ENCODE results near the gene OR2AT4. TPM values are rescaled to one million over a fixed set of nuclear protein-coding genes. Genes with fewer than 3 reads are reported as not detected.

OR2AT4 gene
- total RNA-seq, 4 donors from 2014 or later: 0.06 TPM; not detected in 3

DNA sequence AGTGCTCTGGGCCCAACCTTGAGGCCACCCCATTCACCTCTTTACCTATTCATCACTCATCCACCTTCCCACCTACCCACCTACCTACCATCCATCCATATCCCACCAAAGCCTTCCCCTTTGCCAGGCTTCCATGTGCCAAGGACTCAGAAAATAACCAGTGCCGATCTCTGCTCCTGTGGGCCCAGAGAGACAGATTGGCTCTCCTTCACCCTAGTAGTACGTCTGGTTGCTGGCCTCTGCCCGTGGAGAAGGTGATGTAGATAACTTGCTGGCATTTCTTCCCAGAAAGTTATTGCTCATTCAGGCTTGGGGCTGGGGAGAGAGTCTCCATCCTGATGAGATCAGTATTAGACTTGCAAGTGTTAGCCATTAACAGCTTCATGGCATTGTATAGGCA is 62.8 kb downstream of the OR2AT4 start:
- WGBS: 89% methylated on average over 3 of the region's 3 CpGs
- Histone ChIP-seq H3K4me1 (no peaks in the 10 kb centered on the region), H3K9me3 (no peaks in the 10 kb centered on the region), H3K27ac (replicated peaks in 1 of 4) (no peak overlapping the region), H3K36me3 (no peaks in the 10 kb centered on the region), H3K4me3 (no peak overlapping the region), H3K27me3 (no peaks in the 10 kb centered on the region)
- peak; percentile 81 for DNase-seq (ENCODE audit: extremely low spot score)
- intact Hi-C loops (cut with DNase I): loop anchor here (5.0 kb wide), 1 partner anchor 107 kb away; no protein-coding TSS in a partner anchor
- TF ChIP-seq EP300 (IDR thresholded peaks at IDR 0.05): no peak
- TF ChIP-seq POLR2A (IDR thresholded peaks at IDR 0.05; ENCODE audit: low read depth): no peak

DNA sequence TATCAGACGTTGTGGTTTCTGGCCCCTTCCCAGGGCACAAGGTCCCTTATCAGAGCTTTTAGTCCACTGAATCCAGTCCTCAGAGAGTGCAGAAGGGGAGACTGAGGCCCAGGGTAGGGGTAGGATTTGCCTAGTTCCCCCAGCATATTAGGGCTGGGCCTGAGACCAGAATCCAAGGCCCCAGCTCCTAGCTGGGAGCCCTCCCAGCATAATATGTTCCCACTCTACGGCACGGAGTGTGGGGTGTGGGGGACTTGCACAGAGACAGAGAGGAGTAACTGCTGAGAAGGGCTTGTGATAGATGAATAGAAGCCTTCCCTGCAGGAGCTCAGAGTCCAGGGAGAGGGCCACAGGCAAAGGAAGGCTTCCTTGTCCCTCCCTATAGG is 64.1 kb downstream of the OR2AT4 start:
- TF ChIP-seq POLR2AphosphoS5 (IDR thresholded peaks at IDR 0.05): no peak
- no peak for TF ChIP-seq POLR2A (IDR thresholded peaks at IDR 0.05; ENCODE audit: low read depth)
- TF ChIP-seq CTCF (IDR thresholded peaks at IDR 0.05): no peak
- TF ChIP-seq EP300 (IDR thresholded peaks at IDR 0.05): no peak
- Histone ChIP-seq H3K4me3 (no peak overlapping the region), H3K27me3 (no peaks in the 10 kb centered on the region), H3K36me3 (no peaks in the 10 kb centered on the region), H3K9me3 (no peaks in the 10 kb centered on the region), H3K27ac (replicated peaks in 1 of 4) (no peak overlapping the region), H3K4me1 (no peaks in the 10 kb centered on the region)
- 88% methylated on average over 3 of the region's 3 CpGs for WGBS
- DNase-seq (ENCODE audit: extremely low spot score): peak; percentile 64
- intact Hi-C loops (cut with DNase I): loop anchor here (5.0 kb wide), 1 partner anchor 105 kb away; no protein-coding TSS in a partner anchor

- DNase-seq (ENCODE audit: extremely low spot score): peak; percentile 92
- WGBS: 58% methylated on average over 8 of the region's 8 CpGs
- TF ChIP-seq POLR2A (IDR thresholded peaks at IDR 0.05; ENCODE audit: low read depth) (no peak), CTCF (IDR thresholded peaks at IDR 0.05) (peak; percentile 56 to 70 (median 60))
- intact Hi-C loops (cut with DNase I): loop anchor here (5.0 kb wide), 1 partner anchor 105 kb away; no protein-coding TSS in a partner anchor
- Histone ChIP-seq H3K36me3 (no peaks in the 10 kb centered on the region), H3K4me1 (no peaks in the 10 kb centered on the region), H3K27ac (replicated peaks in 1 of 4) (no peak overlapping the region), H3K4me3 (no peak overlapping the region), H3K27me3 (no peaks in the 10 kb centered on the region), H3K9me3 (no peaks in the 10 kb centered on the region)
Measured at GRCh38 chr11:75031771-75032549, 64.7 kb downstream of the OR2AT4 start.

Other genes with a start within 250 kb of the OR2AT4 start
- 10 to 100 TPM in 3 of 4 donors, 1 to 10 TPM in 1; 9.1 to 19.5 (median 11.8) TPM for gene XRRA1, start 147.8 kb downstream of the OR2AT4 start, total RNA-seq
- 10 to 100 TPM; 23.6 to 98.7 (median 28.6) TPM for gene SPCS2, start 147.6 kb downstream of the OR2AT4 start, total RNA-seq
- 1 to 10 TPM; 2.9 to 6.7 (median 5.7) TPM for gene NEU3, start 107.9 kb downstream of the OR2AT4 start, total RNA-seq
- 10 to 100 TPM; 30.5 to 61.1 (median 33.0) TPM for gene SLCO2B1, start 54.2 kb upstream of the OR2AT4 start, total RNA-seq
- under 1 TPM in 3 of 4 donors, not detected in 1; 0.26 to 0.40 (median 0.33) TPM for gene TPBGL, start 143.9 kb upstream of the OR2AT4 start, total RNA-seq

Data from esophagus muscularis mucosa (tissue), 4 donors.